Activated B cell treated with CpG ODN at 0.5 μM for 24 hours (primary cell): ENCODE results near the gene ABHD17B. TPM values are rescaled to one million over a fixed set of nuclear protein-coding genes. Genes with fewer than 3 reads are reported as not detected.

Experiments used
- ATAC-seq: fragments of 200-7000 bp; cut with Tn5 transposase; one replicate; pipeline ENCODE4 v1.10.0; 2021; ENCODE audit warnings: low read depth, mild to moderate bottlenecking, moderate library complexity
- CTCF ChIA-PET: fragments of 350-600 bp; sonication (Branson Sonifier 250); formaldehyde crosslinking; loops from one replicate; lab custom pipeline; 2021; ENCODE audit warnings: antibody characterized with exemption; lab: Charles Lee
- POLR2A ChIA-PET: fragments of 350-600 bp; sonication (Branson Sonifier 250); formaldehyde crosslinking; loops from one replicate; lab custom pipeline; 2021; ENCODE audit warnings: antibody characterized with exemption; lab: Charles Lee
- DNase-seq: peaks from one replicate; pipeline ENCODE4 v3.0.0; 2022
- H3K27ac Mint-ChIP-seq: one replicate; pipeline ENCODE4 v1.8.0; 2020; ENCODE audit warnings: mixed read lengths
- H3K27me3 Mint-ChIP-seq: one replicate; pipeline ENCODE4 v1.8.0; 2021; ENCODE audit warnings: mixed read lengths
- H3K36me3 Mint-ChIP-seq: one replicate; pipeline ENCODE4 v1.8.0; 2021; ENCODE audit warnings: low read depth, mixed read lengths
- H3K4me1 Mint-ChIP-seq: one replicate; pipeline ENCODE4 v1.8.0; 2021; ENCODE audit warnings: mixed read lengths
- H3K4me3 Mint-ChIP-seq: one replicate; pipeline ENCODE4 v1.8.0; 2020; ENCODE audit warnings: mild to moderate bottlenecking, mixed read lengths
- H3K9me3 Mint-ChIP-seq: one replicate; pipeline ENCODE4 v1.8.0; 2020; ENCODE audit warnings: mixed read lengths
- CTCF ChIP-seq: fragments of 200-600 bp; IDR thresholded peaks from one replicate; pipeline ENCODE4 v1.8.0; 2022; ENCODE audit warnings: antibody characterized with exemption, mild to moderate bottlenecking
- intact Hi-C: fragments of 100-400 bp; cut with micrococcal nuclease; formaldehyde crosslinking; loops from one replicate; pipeline ENCODE4 v1.15.1; 2024
- total RNA-seq: library from RNA; stranded (reverse); gene quantifications from 2 replicates; pipeline ENCODE4 v1.2.3, GENCODE V29; 2022

Gene ABHD17B
- total RNA-seq, 1 donor from 2014 or later: 18.6 TPM

- no peak for DNase-seq
- H3K36me3 Mint-ChIP-seq: peaks cover 15% of the 10 kb centered on the region
- no peak for TF ChIP-seq CTCF
- H3K27me3 Mint-ChIP-seq: no peaks in the 10 kb centered on the region
- intact Hi-C loops: loop anchor here (5.0 kb wide), 1 partner anchor 37 kb away; no protein-coding TSS in a partner anchor
- no peak overlapping the region for H3K4me3 Mint-ChIP-seq
- H3K27ac Mint-ChIP-seq: no peak overlapping the region
- ATAC-seq: no peak
- H3K9me3 Mint-ChIP-seq: no peaks in the 10 kb centered on the region
- H3K4me1 Mint-ChIP-seq: peaks cover 5% of the 10 kb centered on the region
- CTCF ChIA-PET: no interaction called here
- POLR2A ChIA-PET: no interaction called here
Observed at GRCh38 chr9:71924576-71924975, 13.6 kb upstream of the ABHD17B start.

- CTCF ChIA-PET: no interaction called here
- no peak overlapping the region for H3K4me3 Mint-ChIP-seq
- POLR2A ChIA-PET: no interaction called here
- intact Hi-C loops: loop anchor here (5.0 kb wide), 1 partner anchor 34 kb away; no protein-coding TSS in a partner anchor
- ATAC-seq (no peak), DNase-seq (no peak)
- TF ChIP-seq CTCF: no peak
- no peak overlapping the region for H3K27ac Mint-ChIP-seq
- H3K4me1 Mint-ChIP-seq: peaks cover 11% of the 10 kb centered on the region
- peaks cover 31% of the 10 kb centered on the region for H3K36me3 Mint-ChIP-seq
- no peaks in the 10 kb centered on the region for H3K9me3 Mint-ChIP-seq
- no peaks in the 10 kb centered on the region for H3K27me3 Mint-ChIP-seq
Observed at GRCh38 chr9:71921190-71921814, 10.3 kb upstream of the ABHD17B start.

GRCh38 chr9:71920456-71921189 is 9.6 kb upstream of the ABHD17B start:
- Mint-ChIP-seq H3K27me3 (no peaks in the 10 kb centered on the region), H3K4me1 (peaks cover 11% of the 10 kb centered on the region), H3K36me3 (peaks cover 31% of the 10 kb centered on the region), H3K27ac (no peak overlapping the region), H3K4me3 (no peak overlapping the region), H3K9me3 (no peaks in the 10 kb centered on the region)
- intact Hi-C loops: loop anchor here (5.0 kb wide), 1 partner anchor 33 kb away; no protein-coding TSS in a partner anchor
- ATAC-seq: no peak
- CTCF ChIA-PET: interaction anchor here (1.4 kb wide), 1 partner anchor 105 kb away, joined by 3 read pairs; no protein-coding TSS in a partner anchor
- DNase-seq: no peak
- POLR2A ChIA-PET: no interaction called here
- no peak for TF ChIP-seq CTCF

GRCh38 chr9:71918419-71918818 is 7.4 kb upstream of the ABHD17B start:
- no peak for ATAC-seq
- Mint-ChIP-seq H3K27me3 (no peaks in the 10 kb centered on the region), H3K4me1 (peaks cover 19% of the 10 kb centered on the region), H3K36me3 (peaks cover 27% of the 10 kb centered on the region), H3K27ac (no peak overlapping the region), H3K9me3 (no peaks in the 10 kb centered on the region), H3K4me3 (no peak overlapping the region)
- ChIA-PET POLR2A (interaction anchor here (0.5 kb wide), 1 partner anchor 19 kb away, joined by 3 read pairs; no protein-coding TSS in a partner anchor), CTCF (no interaction called here)
- intact Hi-C loops: no loop called here
- DNase-seq: no peak
- no peak for TF ChIP-seq CTCF

- no peak for DNase-seq
- intact Hi-C loops: no loop called here
Observed at GRCh38 chr9:71916834-71917534, 6.0 kb upstream of the ABHD17B start.

More at GRCh38 chr9:71916834-71917534, 6.0 kb upstream of the ABHD17B start:
- ChIA-PET POLR2A (no interaction called here), CTCF (no interaction called here)
- Mint-ChIP-seq H3K4me3 (no peak overlapping the region), H3K27ac (no peak overlapping the region), H3K4me1 (peaks cover 31% of the 10 kb centered on the region), H3K36me3 (peaks cover 19% of the 10 kb centered on the region), H3K9me3 (no peaks in the 10 kb centered on the region), H3K27me3 (no peaks in the 10 kb centered on the region)
- no peak for ATAC-seq
- no peak for TF ChIP-seq CTCF
